Measurements from ENCODE around the gene ZMYND10. TPM values are rescaled to one million over a fixed set of nuclear protein-coding genes. Genes with fewer than 3 reads are reported as not detected.

Gene ZMYND10
- total and polyA plus RNA-seq, 2 experiments from 2014 or later, result 0.29 to 0.31 TPM

Other genes starting within 250 kb of the ZMYND10 start
- gene SEMA3F, start 190.4 kb downstream of the ZMYND10 start, total RNA-seq (2014; rRNA removed; shearing (Covaris generic)), result 32.6 and 67.6 TPM in 2 replicates
- 2.3 and 2.8 TPM in 2 replicates for gene SEMA3F, start 190.4 kb downstream of the ZMYND10 start, polyA plus RNA-seq (2016; fragmentation: Nextera tagmentation; extraction: Ambion mirVana)
- not detected in 2 replicates for gene GNAT1, start 154.1 kb downstream of the ZMYND10 start, total RNA-seq (2014; rRNA removed; shearing (Covaris generic))
- gene GNAT1, start 154.1 kb downstream of the ZMYND10 start, polyA plus RNA-seq (2016; fragmentation: Nextera tagmentation; extraction: Ambion mirVana), result not detected in 2 replicates
- 0.28 and 3.0 TPM in 2 replicates for gene SLC38A3, start 140.5 kb downstream of the ZMYND10 start, total RNA-seq (2014; rRNA removed; shearing (Covaris generic))
- gene SLC38A3, start 140.5 kb downstream of the ZMYND10 start, polyA plus RNA-seq (2016; fragmentation: Nextera tagmentation; extraction: Ambion mirVana), result 0.68 and 1.3 TPM in 2 replicates
- 132 and 153 TPM in 2 replicates for gene GNAI2, start 109.5 kb downstream of the ZMYND10 start, total RNA-seq (2014; rRNA removed; shearing (Covaris generic))
- gene GNAI2, start 109.5 kb downstream of the ZMYND10 start, polyA plus RNA-seq (2016; fragmentation: Nextera tagmentation; extraction: Ambion mirVana), result 138 and 140 TPM in 2 replicates
- gene SEMA3B, start 76.6 kb downstream of the ZMYND10 start, total RNA-seq (2014; rRNA removed; shearing (Covaris generic)), result 2.4 and 8.0 TPM in 2 replicates
- gene SEMA3B, start 76.6 kb downstream of the ZMYND10 start, polyA plus RNA-seq (2016; fragmentation: Nextera tagmentation; extraction: Ambion mirVana), result 3.0 and 3.3 TPM in 2 replicates
- gene LSMEM2, start 66.6 kb downstream of the ZMYND10 start, total RNA-seq (2014; rRNA removed; shearing (Covaris generic)), result 0.59 and 1.5 TPM in 2 replicates
- gene LSMEM2, start 66.6 kb downstream of the ZMYND10 start, polyA plus RNA-seq (2016; fragmentation: Nextera tagmentation; extraction: Ambion mirVana), result 0.86 and 1.5 TPM in 2 replicates
- gene IFRD2, start 53.3 kb downstream of the ZMYND10 start, total RNA-seq (2014; rRNA removed; shearing (Covaris generic)), result 91.5 and 92.4 TPM in 2 replicates
- gene IFRD2, start 53.3 kb downstream of the ZMYND10 start, polyA plus RNA-seq (2016; fragmentation: Nextera tagmentation; extraction: Ambion mirVana), result 80.8 and 89.7 TPM in 2 replicates
- gene HYAL3, start 46.3 kb downstream of the ZMYND10 start, total RNA-seq (2014; rRNA removed; shearing (Covaris generic)), result 2.5 and 7.1 TPM in 2 replicates
- gene HYAL3, start 46.3 kb downstream of the ZMYND10 start, polyA plus RNA-seq (2016; fragmentation: Nextera tagmentation; extraction: Ambion mirVana), result 2.4 and 3.7 TPM in 2 replicates
- 11.3 and 16.7 TPM in 2 replicates for gene NAA80, start 46.3 kb downstream of the ZMYND10 start, total RNA-seq (2014; rRNA removed; shearing (Covaris generic))
- 11.2 and 12.1 TPM in 2 replicates for gene NAA80, start 46.3 kb downstream of the ZMYND10 start, polyA plus RNA-seq (2016; fragmentation: Nextera tagmentation; extraction: Ambion mirVana)
- gene HYAL1, start 42.2 kb downstream of the ZMYND10 start, total RNA-seq (2014; rRNA removed; shearing (Covaris generic)), result 2.8 and 5.0 TPM in 2 replicates
- 1.7 and 2.1 TPM in 2 replicates for gene HYAL1, start 42.2 kb downstream of the ZMYND10 start, polyA plus RNA-seq (2016; fragmentation: Nextera tagmentation; extraction: Ambion mirVana)
- 74.3 and 77.8 TPM in 2 replicates for gene HYAL2, start 23.0 kb downstream of the ZMYND10 start, total RNA-seq (2014; rRNA removed; shearing (Covaris generic))
- gene HYAL2, start 23.0 kb downstream of the ZMYND10 start, polyA plus RNA-seq (2016; fragmentation: Nextera tagmentation; extraction: Ambion mirVana), result 28.9 and 30.0 TPM in 2 replicates
- 32.2 and 41.6 TPM in 2 replicates for gene TUSC2, start 17.5 kb downstream of the ZMYND10 start, total RNA-seq (2014; rRNA removed; shearing (Covaris generic))
- 71.0 and 81.5 TPM in 2 replicates for gene TUSC2, start 17.5 kb downstream of the ZMYND10 start, polyA plus RNA-seq (2016; fragmentation: Nextera tagmentation; extraction: Ambion mirVana)
- gene RASSF1, start 4.9 kb downstream of the ZMYND10 start, total RNA-seq (2014; rRNA removed; shearing (Covaris generic)), result 12.8 and 15.7 TPM in 2 replicates
- 9.6 TPM in 2 replicates for gene RASSF1, start 4.9 kb downstream of the ZMYND10 start, polyA plus RNA-seq (2016; fragmentation: Nextera tagmentation; extraction: Ambion mirVana)
- gene NPRL2, start 5.0 kb upstream of the ZMYND10 start, total RNA-seq (2014; rRNA removed; shearing (Covaris generic)), result 22.3 and 35.6 TPM in 2 replicates
- gene NPRL2, start 5.0 kb upstream of the ZMYND10 start, polyA plus RNA-seq (2016; fragmentation: Nextera tagmentation; extraction: Ambion mirVana), result 27.7 and 31.7 TPM in 2 replicates
- 11.5 and 18.2 TPM in 2 replicates for gene CYB561D2, start 5.1 kb upstream of the ZMYND10 start, total RNA-seq (2014; rRNA removed; shearing (Covaris generic))
- 10.0 and 10.1 TPM in 2 replicates for gene CYB561D2, start 5.1 kb upstream of the ZMYND10 start, polyA plus RNA-seq (2016; fragmentation: Nextera tagmentation; extraction: Ambion mirVana)
- 41.9 and 49.2 TPM in 2 replicates for gene TMEM115, start 13.8 kb upstream of the ZMYND10 start, total RNA-seq (2014; rRNA removed; shearing (Covaris generic))
- gene TMEM115, start 13.8 kb upstream of the ZMYND10 start, polyA plus RNA-seq (2016; fragmentation: Nextera tagmentation; extraction: Ambion mirVana), result 17.8 and 19.3 TPM in 2 replicates
- 10.3 and 11.4 TPM in 2 replicates for gene CACNA2D2, start 157.9 kb upstream of the ZMYND10 start, total RNA-seq (2014; rRNA removed; shearing (Covaris generic))
- gene CACNA2D2, start 157.9 kb upstream of the ZMYND10 start, polyA plus RNA-seq (2016; fragmentation: Nextera tagmentation; extraction: Ambion mirVana), result 4.7 and 5.4 TPM in 2 replicates
- 7.7 and 10.3 TPM in 2 replicates for gene C3orf18, start 222.0 kb upstream of the ZMYND10 start, total RNA-seq (2014; rRNA removed; shearing (Covaris generic))
- 2.4 TPM in 2 replicates for gene C3orf18, start 222.0 kb upstream of the ZMYND10 start, polyA plus RNA-seq (2016; fragmentation: Nextera tagmentation; extraction: Ambion mirVana)
- gene HEMK1, start 223.8 kb upstream of the ZMYND10 start, total RNA-seq (2014; rRNA removed; shearing (Covaris generic)), result 5.6 and 8.5 TPM in 2 replicates
- 10.1 and 11.0 TPM in 2 replicates for gene HEMK1, start 223.8 kb upstream of the ZMYND10 start, polyA plus RNA-seq (2016; fragmentation: Nextera tagmentation; extraction: Ambion mirVana)

Measured in GM23338 (cell line).